Left hindlimb (tissue), 1 donor: ENCODE data around the gene VAT1.

Source experiments
- DNase-seq: peaks from one replicate; pipeline ENCODE4 v3.0.0-alpha.2; 2018

Gene VAT1

DNA sequence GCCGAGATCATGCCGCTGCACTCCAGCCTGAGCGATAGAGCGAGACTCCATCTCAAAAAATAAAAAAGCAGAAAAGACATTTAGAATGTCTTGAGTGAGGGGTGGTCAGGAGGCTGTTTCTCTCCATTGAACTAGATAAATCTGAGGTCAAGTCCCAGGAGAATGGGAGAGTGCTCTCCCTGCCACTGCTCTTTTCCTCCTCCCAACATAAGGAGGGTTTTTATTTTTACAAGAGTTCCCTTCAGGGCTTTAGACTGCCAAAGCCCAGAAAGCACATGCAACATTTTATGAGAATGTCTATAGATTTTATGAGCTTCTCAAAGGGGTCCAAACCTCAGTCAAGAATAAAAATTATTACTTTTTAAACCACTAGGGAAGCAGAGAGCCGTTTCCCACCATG, 4.4 kb upstream of the VAT1 start:
- DNase-seq, result no peak

DNA sequence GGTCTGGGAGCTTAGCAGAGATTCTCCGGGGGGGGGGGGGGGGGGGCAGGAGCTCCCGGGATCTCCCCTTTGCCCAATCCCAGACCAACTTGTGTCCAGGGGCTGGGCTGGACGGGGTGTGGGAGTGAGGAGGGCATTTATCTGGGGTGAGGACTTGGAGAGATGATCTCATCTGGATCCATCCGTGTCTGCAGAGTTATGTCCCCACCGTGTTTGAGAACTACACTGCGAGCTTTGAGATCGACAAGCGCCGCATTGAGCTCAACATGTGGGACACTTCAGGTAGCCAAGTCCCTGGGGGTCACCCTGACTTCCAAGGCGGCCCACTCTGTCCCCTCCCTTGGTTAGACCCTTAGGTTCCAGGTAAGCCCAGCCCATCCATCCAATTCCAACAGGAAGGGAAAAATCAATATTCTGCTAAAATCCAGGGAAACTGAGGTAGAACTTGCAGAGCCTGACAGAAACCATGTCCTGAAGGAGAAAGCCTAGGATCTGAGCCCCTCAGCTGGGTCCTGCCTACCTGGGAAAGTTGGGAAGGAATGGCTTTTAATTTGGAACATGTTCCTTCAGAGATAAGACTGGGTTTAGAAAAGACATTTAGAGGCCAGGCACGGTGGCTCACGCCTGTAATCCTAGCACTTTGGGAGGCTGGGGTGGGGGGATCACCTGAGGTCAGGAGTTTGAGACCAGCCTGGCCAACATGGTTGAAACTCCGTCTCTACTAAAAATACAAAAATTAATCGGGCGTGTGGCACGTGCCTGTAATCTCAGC, 3.8 kb upstream of the VAT1 start:
- no peak for DNase-seq

GRCh38 chr17:43025290-43025657, 3.1 kb upstream of the VAT1 start:
- no peak for DNase-seq

GRCh38 chr17:43024407-43025289, 2.5 kb upstream of the VAT1 start, which contains the start of gene RND2:
RND2 (plus strand) TSS chr17:43025231; CDS start chr17:43025348, 117 bp downstream.
- DNase-seq, result peak; percentile 95

GRCh38 chr17:43020789-43021740, 1.1 kb downstream of the VAT1 start:
- DNase-seq, result peak; percentile 77

GRCh38 chr17:43020030-43020621, 2.1 kb downstream of the VAT1 start:
- DNase-seq, result no peak

- DNase-seq, result no peak
Observed at GRCh38 chr17:43019418-43019817, 2.8 kb downstream of the VAT1 start.

DNA sequence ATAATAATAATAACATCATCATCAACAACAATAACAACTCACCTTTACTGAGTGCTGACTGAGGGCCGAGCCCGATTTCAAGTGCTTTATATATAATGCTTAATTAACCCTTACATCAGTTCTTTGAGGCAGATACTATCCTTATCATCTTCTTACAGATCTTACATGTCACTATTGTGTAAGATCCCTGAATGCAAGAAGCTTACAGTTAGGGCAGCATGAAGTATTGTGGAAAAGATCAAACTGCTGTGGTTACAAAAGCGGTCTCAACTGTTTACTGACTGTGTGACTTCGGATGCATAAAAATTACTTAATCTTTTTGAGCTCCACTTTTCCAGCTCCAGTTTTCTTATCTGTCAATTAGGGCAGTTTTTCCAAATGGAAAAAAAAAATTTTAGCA, 3.3 kb downstream of the VAT1 start:
- DNase-seq, result no peak

DNA sequence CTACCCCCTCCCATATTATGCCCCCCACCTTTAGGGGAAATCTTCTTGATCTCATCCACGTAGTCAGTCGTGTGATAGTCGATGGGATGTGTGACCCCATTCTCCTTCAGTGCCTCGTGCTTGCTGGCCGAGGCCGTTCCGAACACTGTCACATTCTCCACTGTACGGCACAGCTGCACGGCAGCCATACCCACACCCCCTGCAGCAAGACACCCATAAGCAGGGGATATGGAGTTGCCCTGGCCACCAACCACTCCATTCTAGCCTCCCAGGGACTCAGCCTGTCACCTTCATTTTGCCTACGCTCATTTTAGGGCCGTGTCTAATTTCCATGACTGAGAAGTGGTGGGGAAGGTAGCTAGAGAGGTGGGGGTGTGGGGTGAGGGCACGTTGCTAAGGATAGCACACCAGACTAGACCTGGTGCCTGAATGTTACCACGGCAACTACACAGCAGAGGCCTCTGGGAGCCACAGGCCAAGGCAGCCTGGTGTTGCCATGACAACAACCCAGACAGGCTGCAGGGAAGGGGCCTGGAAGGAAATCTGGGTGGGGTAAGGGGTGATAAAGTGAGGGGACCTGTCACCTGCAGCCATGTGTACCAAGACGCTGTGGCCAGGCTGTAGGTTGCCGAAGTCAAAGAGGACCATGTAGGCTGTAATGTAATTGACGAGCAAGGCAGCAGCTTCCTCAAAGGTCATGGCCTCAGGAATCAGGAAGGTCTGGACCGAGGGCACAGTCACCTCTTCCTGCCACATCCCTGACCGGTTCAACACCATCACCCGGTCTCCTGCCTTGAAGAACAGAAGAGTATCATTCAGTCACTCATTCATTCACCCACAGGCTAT, 4.0 kb downstream of the VAT1 start:
- no peak for DNase-seq

DNA sequence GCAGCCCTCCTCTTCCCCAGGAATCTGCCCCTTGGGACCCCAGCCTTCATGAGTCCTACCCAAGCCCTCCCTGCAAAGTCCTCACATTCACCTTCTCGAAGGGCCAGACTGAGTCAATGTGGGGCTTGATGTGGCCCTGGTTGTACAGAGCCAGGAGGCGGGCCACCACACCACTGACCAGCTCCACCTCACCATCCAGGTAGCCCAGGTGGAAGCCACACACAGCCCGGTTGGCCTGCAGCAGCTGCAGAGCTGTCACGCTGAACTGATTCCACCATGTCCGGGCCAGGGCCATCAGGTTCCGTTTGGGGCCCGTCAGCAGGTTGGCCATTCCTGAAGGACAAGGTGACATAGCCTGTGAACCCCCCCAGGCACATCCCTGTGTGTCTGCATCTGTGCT, 6.0 kb downstream of the VAT1 start:
- no peak for DNase-seq

GRCh38 chr17:43015579-43015978, 6.6 kb downstream of the VAT1 start:
- DNase-seq, result no peak

DNA sequence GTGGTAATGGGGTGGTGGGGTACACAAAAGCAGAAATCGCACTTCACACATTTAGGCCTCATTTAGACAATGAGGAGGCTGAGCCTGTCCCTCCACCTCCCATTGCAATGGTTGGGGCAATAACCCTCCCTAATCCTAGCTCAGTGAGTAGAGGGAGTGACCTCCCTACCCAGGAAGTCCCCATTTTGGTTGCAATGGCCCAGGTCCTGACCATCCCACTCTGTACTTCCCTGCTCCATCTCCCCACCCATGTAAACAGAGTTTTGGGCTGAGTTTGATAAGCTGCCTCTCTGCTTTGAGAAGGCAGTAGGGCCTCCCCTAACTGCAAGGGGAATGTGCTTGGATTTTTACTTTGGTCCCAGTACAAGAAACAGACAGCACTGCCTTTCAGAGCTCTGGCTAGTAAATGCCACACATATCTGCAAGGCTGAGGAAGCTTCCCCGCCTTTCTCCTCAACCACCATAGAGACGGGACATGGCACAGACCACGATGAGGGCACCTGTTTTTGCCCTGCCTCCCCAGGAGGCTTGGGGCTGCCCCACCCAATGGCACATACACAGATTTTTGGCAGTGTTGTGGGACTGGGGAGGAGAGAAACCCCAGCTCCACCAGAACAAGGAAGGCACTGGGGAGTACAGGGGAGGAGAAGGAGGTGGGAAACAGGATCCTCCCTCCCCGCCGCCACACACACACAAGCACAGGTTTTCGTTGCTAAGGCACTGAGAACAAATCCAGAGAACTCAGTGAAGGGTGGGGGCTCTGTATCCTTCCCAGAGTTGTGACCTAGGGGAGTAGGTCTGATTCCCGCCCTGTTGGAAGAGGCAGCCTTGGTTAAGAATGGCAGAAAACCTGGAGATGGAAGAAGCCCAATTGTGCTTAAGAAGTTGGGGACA, 7.3 kb downstream of the VAT1 start:
- no peak for DNase-seq

DNA sequence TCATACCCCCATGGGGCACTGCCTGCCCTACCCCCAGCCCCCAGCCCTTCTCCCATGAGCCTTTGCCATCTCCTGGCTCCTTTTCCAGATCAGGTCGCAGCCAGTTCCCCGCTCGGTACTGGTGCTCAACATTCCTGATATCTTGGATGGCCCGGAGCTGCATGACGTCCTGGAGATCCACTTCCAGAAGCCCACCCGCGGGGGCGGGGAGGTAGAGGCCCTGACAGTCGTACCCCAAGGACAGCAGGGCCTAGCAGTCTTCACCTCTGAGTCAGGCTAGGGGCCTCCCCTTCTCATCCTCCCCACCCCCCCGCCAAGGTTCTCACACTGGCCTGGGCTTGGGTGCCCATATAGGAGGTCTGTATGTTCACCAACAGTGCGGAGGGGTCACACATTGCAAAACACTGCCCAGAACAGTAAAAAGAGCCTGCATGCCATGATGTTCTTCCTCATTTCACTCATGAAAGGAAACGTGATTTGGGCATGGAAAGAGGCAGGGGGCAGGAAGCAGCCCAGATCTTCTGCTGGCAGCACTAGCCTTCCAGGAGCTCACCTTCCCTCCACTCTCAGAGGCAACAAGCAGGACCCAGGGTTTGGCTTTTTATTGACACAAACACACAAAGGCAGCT, 8.1 kb downstream of the VAT1 start:
- no peak for DNase-seq

DNA sequence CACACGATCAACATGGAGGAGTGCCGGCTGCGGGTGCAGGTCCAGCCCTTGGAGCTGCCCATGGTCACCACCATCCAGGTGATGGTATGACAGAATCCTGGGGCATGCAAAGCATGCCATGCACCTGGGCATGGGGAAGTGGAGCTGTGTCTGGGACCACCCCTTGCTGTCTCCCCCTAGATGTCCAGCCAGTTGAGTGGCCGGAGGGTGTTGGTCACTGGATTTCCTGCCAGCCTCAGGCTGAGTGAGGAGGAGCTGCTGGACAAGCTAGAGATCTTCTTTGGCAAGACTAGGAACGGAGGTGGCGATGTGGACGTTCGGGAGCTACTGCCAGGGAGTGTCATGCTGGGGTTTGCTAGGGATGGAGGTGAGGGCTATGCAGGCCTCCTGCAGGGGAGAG, 8.9 kb downstream of the VAT1 start:
- no peak for DNase-seq

GRCh38 chr17:43011728-43012472, 10.3 kb downstream of the VAT1 start:
- DNase-seq, result no peak

GRCh38 chr17:43010667-43011308, 11.4 kb downstream of the VAT1 start:
- DNase-seq, result no peak

DNA sequence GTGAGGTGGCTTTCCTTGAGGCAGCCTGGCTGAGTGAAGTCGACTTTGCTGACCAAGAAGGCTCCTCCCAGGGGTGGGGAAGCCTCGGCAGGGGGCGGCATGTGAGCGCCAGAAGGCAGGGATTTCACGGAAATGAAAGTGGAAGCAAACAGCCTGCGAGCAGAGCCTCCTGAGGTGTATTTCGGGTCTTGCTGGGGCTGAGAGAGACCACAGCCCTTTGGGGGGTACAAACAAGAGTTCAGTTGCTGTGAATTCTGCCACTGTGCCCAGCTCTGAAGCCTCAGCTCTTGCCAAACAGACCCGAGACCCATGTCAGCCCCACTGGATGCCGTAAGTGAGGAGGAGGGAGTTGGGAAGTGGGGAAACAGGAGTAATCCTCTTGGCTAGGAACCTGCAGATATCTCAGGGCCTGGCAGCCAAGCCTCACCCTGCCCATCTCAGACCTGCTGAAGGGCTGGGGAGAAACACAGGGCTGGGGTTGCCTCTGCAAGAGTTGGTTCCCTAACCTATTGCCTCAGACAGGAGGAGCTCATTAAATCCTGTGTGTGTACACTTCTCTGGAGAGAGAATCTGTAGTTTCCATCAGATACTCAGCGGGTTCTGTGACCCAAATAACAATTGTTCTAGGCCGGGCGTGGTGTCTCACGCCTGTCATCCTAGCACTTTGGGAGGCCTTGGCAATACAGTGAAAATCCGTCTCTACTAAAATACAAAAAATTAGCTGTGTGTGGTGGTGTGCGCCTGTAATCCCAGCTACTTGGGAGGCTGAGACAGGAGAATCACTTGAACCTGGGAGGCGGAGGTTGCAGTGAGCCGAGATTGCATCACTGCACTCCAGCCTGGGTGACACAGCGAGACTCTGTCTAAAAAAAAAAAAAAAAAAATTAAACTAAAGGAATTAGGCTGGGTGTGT, 15.3 kb downstream of the VAT1 start, which contains the start of gene IFI35:
Gene IFI35 (plus strand): TSS at position 146 of the 913 bp plus-strand sequence. CDS start 164 bp downstream, at position 310.
- peak; percentile 85 for DNase-seq
